Activated gamma-delta T cell treated with Interleukin-2 at 50 U/mL for 16 hours (primary cell): ENCODE results near the gene GRIP1.

Experiments used
- DNase-seq: peaks from one replicate; pipeline ENCODE4 v3.0.0-alpha.2; 2020

GRIP1 gene

GRCh38 chr12:66678338-66679275 is at the start of gene GRIP1:
TSS of gene GRIP1 (minus strand) at chr12:66679076. CDS start at chr12:66678904, 172 bp downstream.
- no peak for DNase-seq

GRCh38 chr12:66726556-66726955 is 47.7 kb upstream of the GRIP1 start:
- DNase-seq: no peak

GRCh38 chr12:66725031-66725430 is 46.2 kb upstream of the GRIP1 start:
- no peak for DNase-seq

DNA sequence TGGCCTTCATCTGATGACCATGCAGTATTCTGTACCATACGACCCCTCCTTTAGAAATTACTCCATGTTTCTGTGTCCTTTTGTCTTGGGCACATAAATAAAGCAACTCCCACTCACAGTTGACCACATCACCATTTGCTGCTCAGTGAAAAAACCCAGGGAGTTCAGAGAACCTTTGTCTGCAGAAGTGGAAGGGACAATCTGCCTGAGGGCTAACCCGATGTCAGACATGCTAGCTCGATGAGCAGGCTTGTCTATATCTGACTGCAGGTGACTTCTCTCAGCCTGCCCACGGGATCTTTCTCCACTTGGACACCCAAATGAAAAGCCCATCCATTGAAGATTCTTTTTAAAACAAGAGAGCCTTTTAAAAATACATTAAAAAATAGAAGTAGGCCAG is 45.7 kb upstream of the GRIP1 start:
- DNase-seq: no peak

DNA sequence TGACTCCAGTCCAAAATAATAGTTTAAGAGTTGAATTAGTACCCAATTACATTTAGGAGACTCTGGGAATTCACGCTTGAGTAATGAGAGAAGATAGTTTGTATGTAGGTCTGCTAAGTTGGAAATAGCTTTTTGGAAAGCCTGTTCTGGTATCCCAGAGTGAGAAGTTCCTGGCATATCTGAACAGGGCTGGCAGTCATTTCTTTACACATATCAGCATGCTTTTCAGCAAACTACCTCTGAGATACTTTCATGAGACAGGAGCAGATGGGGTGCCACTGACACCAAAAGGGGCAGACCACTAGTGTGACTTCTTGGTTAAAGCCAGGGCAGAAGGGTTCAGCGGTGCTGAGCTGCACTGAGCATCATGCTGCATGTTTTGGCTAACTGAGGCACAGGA is 45.1 kb upstream of the GRIP1 start:
- DNase-seq: no peak

DNA sequence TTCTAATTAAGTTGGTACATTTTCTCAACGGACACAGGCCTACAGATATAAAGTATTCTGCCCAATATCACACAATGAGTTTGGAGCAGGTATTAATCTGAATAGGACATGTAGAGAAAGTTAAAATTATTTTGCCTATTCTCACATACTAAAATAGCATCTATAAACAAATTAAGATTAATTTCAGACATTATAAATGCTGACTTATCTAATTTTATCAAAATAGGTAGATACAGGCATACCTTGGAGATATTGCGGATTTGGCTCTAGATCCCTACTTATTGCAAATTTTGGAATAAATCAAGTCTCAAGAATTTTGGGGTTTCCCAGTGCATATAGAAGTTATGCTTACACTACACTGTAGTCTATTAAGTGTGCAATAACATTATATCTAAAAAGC is 41.0 kb upstream of the GRIP1 start:
- no peak for DNase-seq

GRCh38 chr12:66717036-66717673 is 38.3 kb upstream of the GRIP1 start:
- no peak for DNase-seq

- DNase-seq: no peak
Observed at GRCh38 chr12:66716522-66716921, 37.6 kb upstream of the GRIP1 start.

- DNase-seq: no peak
Observed at GRCh38 chr12:66714709-66715108, 35.8 kb upstream of the GRIP1 start.

DNA sequence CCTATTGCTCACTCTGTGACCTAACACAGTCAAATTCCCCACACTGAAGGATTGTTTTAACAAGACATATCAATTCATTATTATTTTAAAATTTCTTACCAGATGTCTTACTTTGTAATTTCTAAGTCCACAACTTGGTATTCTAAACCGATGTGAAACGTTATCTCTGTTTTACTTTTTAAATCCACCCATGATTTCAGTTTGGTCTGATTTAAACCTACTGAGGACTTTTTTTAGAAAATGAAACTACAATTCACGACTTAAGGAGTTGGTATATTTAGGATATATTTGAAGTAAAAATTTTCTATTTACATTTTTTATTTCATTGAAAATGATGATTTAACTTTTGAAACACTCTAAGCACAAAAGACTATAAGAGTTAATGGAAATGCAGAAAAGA is 35.1 kb upstream of the GRIP1 start:
- no peak for DNase-seq

- no peak for DNase-seq
Observed at GRCh38 chr12:66709893-66710292, 31.0 kb upstream of the GRIP1 start.

- no peak for DNase-seq
Observed at GRCh38 chr12:66709457-66709773, 30.5 kb upstream of the GRIP1 start.

DNA sequence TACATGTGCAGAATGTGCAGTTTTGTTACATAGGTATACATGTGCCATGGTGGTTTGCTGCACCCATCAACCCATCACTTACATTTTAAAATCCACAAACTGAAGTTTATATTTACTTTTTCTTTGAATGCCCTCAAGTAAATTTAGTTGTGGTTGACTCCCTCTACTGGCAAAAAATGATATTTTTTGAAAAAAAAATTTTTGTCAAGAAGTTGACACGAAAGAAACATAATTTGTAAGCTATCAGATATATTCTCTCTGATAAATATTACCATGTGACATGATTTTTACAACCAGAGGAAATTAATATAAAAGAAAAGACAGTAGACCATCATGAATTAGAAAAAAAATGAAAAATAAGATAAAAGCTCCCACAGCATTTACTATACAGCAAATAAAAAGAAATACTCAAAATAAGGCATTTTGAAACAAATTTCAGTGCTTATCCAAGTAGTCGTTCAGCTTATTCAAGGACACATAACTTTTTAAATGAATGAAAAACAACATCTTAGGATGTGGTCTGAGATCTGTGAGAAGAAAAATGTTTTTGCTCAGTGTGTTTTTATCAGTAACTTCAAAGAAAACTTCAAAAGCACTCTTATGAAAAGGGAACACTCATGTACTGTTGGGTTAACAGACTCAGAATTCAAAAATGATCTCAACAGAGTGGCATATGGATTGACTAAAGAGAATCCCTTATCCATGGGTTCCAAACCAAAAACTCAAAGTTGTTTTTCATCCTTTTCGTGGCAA is 30.0 kb upstream of the GRIP1 start:
- no peak for DNase-seq

DNA sequence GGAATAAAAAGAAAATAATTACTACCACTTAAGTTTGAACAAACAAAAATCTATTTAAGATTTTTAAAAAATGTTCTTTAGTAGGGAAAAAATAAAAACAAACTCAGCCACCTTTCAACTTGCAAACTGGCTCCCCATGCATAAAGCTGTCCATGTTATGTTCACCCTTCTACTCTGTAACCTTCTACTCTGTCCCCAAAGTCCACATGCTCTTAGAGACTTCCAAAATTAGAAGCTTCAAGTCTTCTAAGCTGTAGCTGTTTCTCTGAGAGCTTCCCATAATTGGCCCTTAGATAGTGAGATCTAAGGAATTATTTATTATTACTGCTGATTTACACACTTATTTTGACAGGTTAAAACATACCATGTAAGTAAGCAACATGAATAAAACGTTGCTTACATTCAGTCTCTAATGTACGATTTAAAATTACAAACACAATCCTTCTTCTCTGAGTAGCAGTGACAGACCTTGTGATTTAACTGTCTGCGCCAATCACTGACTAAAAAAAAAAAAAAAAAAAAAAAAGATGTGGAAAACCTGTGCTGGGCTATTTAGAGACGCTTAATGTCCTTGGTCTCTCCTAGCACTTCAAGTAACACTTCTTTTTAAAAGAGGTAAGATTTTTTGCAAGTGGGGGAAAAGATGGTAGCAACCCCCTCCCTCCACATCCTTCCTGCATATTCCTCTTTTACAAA is 28.3 kb upstream of the GRIP1 start:
- no peak for DNase-seq

DNA sequence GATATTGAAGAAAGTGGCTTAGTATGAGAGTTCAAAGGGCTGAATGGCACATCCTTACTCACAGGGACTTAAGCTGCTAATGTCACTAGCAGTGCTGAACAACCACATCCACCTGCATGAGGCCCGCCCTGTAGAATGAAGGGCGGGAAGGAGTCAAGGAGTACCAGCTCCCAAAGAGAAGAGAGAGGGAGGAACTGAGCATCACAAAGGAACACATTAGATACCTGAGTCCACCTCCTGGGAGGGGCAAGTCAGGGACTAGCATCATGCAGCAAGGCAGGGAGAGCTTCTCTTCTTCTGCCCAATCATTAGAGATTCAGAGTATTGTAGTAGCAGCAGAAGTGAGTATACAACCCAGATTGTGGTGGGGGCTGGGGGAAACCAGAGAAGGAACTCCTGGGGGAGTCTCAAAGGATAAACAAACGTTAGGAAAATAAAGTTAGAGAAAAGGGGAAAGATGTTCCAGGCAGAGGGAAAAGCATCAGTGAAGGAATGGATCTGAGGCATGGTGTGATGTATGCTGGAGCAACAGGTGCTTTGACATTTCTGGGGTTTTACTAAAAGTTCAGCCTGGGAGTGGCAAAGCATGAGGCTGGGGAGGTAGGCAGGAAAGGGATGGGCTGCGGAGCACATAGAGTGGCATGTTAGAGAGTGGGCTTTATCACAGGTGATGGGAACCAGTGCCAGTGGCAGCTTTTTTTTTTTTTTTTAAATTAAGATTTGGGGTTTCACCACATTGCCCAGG is 21.0 kb upstream of the GRIP1 start:
- DNase-seq: no peak

GRCh38 chr12:66698558-66698957 is 19.7 kb upstream of the GRIP1 start:
- no peak for DNase-seq

- DNase-seq: no peak
Observed at GRCh38 chr12:66697404-66697803, 18.5 kb upstream of the GRIP1 start.

DNA sequence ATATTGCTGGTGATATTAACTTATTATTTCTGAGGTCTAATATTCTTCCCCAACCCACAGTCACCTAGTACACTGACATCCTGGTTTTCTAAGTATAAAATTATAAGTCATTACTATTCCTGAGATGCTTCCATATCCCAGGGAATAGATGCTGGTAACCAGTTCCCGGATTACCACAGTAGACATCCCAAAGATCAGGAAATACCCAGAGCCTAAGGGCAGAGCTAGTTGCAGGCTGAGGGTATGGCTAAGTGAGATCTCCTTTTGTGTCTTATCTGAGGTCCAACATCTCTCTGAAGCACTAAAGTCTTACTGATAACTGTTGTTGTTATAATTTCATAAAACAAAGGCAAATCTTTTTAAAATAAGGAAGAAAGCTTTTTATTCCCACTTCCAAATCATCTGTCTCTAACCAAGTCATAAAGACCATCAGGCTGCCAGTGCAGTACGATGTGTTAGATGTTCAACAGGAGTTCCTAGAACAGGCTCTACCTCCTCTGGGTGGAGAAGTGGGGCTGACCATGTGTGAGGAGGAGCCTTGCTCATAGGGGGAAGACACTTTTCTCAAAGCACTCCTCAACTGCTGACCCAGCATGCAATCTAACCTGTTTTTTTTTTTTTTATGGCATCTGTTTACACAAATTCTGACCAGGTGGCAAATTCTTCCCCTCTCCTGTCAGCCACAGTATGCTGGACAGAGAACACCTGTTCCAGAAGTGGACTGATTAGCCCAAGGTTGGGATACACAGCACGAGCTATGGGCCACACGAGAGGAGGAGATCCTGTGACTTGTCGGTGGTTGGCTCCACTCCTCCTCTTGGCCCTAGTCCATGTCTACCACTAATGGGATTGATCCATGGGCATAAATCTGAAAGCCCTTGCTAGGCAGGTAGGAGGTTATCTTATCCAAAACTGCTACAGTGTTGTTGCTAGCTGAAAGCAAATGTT is 16.1 kb upstream of the GRIP1 start:
- DNase-seq: no peak

DNA sequence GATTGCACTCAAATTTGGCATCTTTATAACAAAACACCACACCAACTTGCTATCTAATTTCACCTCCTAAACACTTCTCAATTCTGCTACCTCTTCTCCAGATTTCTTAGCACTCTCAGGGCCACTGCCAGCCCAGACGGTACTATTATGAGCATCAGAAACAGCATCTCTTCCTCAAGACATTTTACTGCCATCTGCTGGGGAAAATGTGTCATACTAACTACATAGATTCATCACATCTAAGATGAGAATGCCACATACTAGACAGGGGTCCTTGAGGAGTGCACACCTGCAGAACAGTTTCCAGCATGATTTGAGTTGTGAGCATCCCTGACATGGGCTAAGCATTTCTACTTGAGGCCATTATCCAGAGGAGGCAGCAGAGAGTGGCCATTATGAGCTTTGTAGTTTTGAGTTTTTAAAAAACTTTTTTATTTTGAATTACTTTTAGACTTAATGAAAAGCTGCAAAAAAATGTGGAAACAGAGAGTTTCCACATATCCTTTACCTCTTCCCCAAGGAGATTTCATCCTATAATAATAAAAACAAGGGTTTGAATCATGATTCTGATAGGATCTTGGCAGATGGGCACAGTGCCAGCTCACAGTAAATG is 15.1 kb upstream of the GRIP1 start:
- peak; percentile 11 for DNase-seq

DNA sequence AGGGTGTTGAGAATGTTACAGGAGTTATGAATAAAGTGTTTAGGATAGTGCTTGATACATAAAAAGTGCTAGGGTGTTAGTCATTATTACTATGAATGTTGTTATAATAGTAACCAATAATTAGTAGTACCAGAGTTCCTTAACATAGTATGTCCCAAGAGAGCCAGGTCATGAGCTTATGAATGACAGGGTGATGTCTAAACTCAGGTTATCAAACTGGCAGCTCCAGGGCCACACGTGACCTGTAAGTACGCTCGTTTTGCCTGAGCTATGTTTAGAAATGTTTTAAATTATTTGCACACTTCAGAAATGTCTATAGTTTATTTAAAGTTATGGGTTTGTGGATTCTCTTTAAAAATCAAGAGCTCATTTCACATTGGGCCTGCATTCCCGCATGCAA is 14.1 kb upstream of the GRIP1 start:
- no peak for DNase-seq

- DNase-seq: no peak
Observed at GRCh38 chr12:66692170-66692569, 13.3 kb upstream of the GRIP1 start.
